NCI-H226 (cell line): Measurements from ENCODE around the gene OR2S2.
A peak's percentile ranks its signal among the peaks of the same experiment; 100 is the strongest.
"Not testable (repeated sequence)": the region's sequence is repeated elsewhere in the genome, so short reads cannot be mapped to it uniquely, and the experiment has no call there.

Experiments
- DNase-seq: peaks from one replicate; pipeline ENCODE4 v3.0.0-alpha.2; 2015

Gene OR2S2

GRCh38 chr9:35962126-35962906, 4.4 kb upstream of the OR2S2 start:
- DNase-seq = peak; percentile 74

DNA sequence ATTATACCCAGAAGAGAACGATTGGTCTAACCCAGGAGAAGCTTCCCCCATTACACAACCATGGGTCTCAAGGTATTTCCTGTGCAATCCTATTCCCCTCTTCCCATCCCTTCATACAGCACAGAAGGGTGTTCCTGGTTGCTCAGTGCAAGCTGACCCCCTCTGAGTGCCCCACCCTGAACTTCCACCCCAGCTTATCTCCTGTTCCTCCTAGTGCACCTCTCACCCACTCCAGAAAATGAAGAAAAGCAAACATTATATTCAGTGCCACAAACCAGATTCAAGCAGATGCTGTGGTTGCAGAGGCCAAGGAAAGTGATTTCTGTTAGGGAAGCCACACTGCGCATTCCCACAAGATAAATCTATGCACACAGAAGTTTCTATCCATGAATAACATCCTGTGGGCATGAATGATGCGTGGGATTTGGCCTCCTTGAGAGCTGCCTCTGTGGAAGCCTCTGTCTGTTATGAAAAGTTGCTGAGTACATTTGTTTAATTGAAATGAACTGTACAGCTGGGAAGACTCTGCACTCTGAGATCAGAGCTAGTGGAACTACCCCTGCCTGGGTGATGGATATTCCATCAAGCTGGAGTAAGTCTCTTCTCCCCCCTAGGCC, 2.2 kb upstream of the OR2S2 start:
- peak; percentile 73 for DNase-seq

GRCh38 chr9:35956651-35957050, 1.3 kb downstream of the OR2S2 start:
- no peak for DNase-seq

- DNase-seq = peak; percentile 19
Measured at GRCh38 chr9:35954942-35955546, 2.9 kb downstream of the OR2S2 start.

DNA sequence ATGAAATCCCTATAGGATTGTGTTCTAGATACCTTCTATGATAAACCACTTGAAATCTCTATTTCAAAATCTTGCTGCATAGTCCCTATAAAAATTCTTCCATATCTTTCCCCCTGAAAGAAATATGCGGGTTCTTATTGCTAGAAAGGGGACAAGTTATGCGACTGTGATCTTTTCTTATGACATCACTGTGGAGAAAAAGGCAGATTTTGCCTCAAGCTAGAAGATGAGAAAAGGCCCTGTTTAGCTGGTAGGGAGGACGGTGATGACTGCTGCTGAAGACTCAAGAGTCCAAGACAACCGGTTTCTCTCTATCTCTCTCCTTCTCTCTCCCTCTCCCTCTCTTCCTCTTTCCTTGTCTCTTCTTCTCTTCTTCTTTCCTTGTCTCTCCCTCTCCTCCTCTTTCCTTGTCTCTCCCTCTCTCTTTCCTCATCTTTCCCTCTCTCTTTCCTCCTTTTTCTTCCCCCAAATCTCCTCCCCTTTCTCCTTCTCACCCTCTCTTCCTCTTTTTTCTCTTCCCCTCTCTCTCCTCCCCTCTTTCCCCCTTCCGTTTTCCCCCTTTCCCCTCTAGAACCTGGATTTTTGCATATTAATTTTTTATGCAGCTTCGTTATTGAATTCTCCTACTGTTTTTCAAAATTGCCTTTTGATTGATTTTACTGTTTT, 5.3 kb downstream of the OR2S2 start:
- no peak for DNase-seq

DNA sequence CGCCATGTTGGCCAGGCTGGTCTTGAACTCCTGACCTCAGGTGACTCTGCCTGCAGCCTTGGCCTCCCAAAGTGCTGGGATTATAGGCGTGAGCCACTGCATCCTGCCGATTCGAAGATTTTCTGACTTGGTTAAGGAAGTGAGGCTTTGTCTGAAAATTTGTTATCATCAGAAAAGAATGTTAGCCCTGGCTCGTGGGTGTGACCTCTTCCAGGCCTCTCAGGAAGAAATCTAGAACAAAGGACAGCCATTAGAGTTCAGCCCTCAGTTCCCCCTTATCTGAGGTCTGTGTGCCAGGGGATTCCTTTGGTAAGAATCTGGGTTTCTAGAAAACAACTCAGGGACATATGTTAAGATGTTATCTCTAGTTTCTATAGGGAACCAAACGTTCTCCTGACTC, 6.2 kb downstream of the OR2S2 start:
- peak; percentile 61 for DNase-seq

- DNase-seq = no peak
Measured at GRCh38 chr9:35948901-35949318, 9.0 kb downstream of the OR2S2 start.

DNA sequence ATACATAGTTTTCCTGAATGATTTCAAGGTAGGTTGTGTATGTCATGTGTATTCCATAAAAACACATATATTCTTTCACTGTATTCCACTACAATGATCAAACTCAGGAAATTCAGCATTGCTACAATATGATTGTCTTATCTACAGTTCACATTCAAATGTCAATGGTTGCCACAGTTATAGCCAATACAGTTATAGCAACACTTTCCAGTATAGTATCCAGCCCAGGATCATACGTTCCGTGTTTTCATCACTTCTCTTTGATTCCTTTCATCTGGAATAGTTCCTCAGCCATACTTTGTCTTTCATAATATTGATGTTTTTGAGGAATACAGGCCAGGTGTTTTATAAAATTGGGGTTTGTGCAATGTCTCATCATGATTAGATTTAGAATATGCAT, 9.5 kb downstream of the OR2S2 start:
- no peak for DNase-seq

- DNase-seq = peak; percentile 64
Measured at GRCh38 chr9:35945341-35946018, 12.5 kb downstream of the OR2S2 start.

- DNase-seq = no peak
Measured at GRCh38 chr9:35944841-35945240, 13.1 kb downstream of the OR2S2 start.

- no peak for DNase-seq
Measured at GRCh38 chr9:35944173-35944572, 13.8 kb downstream of the OR2S2 start.

- DNase-seq = no peak
Measured at GRCh38 chr9:35942286-35942685, 15.7 kb downstream of the OR2S2 start.

DNA sequence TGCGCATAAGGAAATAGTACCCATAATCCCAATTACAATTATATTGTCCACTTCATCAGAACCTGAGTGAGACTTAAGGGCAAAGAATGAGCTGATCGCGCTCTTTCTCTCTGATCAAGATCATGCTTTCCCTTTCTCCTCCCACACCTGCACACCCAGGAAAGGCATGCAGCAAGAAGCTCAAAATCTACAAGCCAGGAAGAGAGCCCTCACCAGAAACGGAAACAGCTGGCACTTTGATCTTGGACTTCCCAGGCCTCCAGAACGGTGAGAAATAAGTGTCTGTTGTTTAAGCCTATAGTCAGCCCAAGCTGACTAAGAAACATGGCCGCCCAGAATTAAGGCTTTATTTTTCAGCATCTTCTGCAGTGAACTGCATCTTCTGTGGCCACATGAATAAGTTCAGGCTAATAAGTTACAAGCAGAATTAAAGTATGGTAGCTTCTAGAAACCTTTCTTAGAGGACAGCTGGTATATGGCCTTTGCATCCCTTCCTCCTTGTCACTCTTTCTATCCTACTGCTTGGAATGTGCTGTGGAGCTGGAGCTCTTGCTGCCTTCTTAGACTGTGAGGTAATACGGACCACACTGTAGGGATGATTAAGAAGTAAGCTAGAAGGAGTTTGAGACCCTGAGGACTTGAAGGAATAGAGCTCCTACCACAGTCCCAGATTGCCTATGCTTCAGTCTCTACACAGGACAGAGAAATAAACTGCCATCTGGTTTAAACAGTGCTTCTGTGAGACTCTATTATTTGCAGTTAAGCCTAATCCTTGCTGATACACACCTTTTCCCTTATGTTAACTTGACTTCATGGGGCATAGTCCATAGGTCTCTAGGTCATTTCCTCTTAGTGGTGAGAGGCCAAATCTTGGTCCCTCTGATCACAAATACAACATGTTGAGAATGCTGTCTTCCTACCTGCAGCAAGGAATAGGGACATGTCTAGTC, 17.2 kb downstream of the OR2S2 start:
- DNase-seq = no peak

DNA sequence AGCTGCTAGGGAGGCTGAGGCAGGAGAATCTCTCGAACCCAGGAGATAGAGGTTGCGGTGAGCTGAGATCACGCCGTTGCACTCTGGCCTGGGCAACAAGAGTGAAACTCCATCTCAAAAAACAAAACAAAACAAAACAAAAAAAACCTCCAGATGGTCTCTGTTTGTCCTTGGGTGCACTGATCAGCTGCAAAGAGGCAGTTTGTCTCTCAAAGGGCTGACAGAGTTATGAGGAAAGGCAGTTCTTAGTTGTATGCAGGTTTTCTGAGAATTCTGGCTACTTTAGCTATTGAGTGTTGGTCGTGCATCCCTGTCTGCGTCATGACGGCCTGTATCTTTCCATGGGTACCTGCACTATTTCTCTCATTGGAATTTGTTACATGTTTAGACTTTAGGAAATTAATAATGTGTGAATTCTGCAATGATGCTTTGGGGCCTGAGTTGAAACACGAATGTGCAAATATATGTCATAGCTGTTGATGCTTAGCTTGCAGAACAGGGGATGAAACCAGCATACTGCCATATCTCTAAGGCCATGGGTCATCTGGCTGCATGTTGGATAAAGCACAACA, 18.2 kb downstream of the OR2S2 start:
- no peak for DNase-seq

GRCh38 chr9:35938474-35939356, 19.2 kb downstream of the OR2S2 start:
- DNase-seq = no peak

GRCh38 chr9:35937227-35937626, 20.7 kb downstream of the OR2S2 start:
- DNase-seq = no peak

DNA sequence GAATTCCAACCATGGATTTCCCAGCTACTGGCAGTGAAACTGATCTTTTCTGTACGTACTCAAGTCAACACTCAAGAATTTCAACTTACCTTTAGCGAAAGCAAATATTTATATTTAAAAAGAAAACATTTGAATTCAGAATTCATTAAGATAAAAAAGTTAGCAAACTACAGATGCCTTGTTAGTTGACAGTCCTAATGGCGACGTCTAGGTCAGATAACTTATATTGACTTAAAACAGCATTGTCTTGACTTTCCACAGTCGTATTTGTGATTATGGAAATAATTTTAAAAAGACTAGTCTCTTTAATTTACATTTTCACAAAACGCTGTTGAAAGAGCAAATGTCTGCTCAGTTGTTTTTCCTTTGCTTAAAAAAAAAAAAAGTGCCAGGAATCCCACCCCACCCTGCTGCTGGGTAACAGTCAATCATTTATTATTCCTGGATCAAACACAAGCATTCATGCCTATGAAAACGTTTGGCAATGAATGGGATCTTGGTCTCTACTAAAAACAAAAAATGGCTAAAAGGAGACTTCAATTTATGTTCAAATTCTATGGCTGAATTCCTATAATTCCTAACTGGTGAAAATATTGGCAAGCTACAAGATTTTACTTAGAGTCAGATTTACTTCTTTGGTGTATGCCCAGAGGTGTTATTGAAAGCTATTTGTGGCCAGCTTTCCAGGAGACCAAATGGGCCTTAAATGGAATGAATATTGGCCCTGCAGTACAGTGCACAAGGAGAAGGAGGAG, 22.0 kb downstream of the OR2S2 start:
- DNase-seq = peak; percentile 28

GRCh38 chr9:35935261-35935660, 22.7 kb downstream of the OR2S2 start:
- DNase-seq = no peak

- not testable (repeated sequence) for DNase-seq
Measured at GRCh38 chr9:35934069-35934468, 23.9 kb downstream of the OR2S2 start.
